Dedifferentiated amniotic fluid mesenchymal stem cell (primary cell): Measurements from ENCODE around the gene FAM229B.
"Not testable (repeated sequence)": the region's sequence is repeated elsewhere in the genome, so short reads cannot be mapped to it uniquely, and the experiment has no call there.

Experiments
- DNase-seq: peaks from one replicate; pipeline ENCODE4 v3.0.0-alpha.2; 2016; ENCODE audit errors: extremely low spot score

The FAM229B gene

GRCh38 chr6:112062966-112063365 lies 24.4 kb upstream of the FAM229B start:
- no peak for DNase-seq

- DNase-seq, result no peak
Observed at GRCh38 chr6:112065426-112065986, 21.9 kb upstream of the FAM229B start.

GRCh38 chr6:112066606-112067005 lies 20.8 kb upstream of the FAM229B start:
- DNase-seq, result no peak

GRCh38 chr6:112081569-112081968 lies 5.8 kb upstream of the FAM229B start:
- DNase-seq, result no peak

GRCh38 chr6:112085286-112086065 lies 1.9 kb upstream of the FAM229B start:
- no peak for DNase-seq

- DNase-seq, result peak; percentile 63
Observed at GRCh38 chr6:112086744-112087135, 651 bp upstream of the FAM229B start.

- peak; percentile 19 for DNase-seq
Observed at GRCh38 chr6:112087916-112088315, 525 bp downstream of the FAM229B start.

- no peak for DNase-seq
Observed at GRCh38 chr6:112096901-112097300, 9.5 kb downstream of the FAM229B start.

GRCh38 chr6:112100561-112100960 lies 13.2 kb downstream of the FAM229B start:
- DNase-seq, result no peak

GRCh38 chr6:112106026-112106425 lies 18.6 kb downstream of the FAM229B start:
- DNase-seq, result not testable (repeated sequence)

- DNase-seq, result no peak
Observed at GRCh38 chr6:112106562-112106961, 19.2 kb downstream of the FAM229B start.

GRCh38 chr6:112109262-112109661 lies 21.9 kb downstream of the FAM229B start:
- DNase-seq, result no peak

GRCh38 chr6:112113431-112113830 lies 26.0 kb downstream of the FAM229B start:
- no peak for DNase-seq

GRCh38 chr6:112113918-112114317 lies 26.5 kb downstream of the FAM229B start:
- no peak for DNase-seq

GRCh38 chr6:112114577-112115223 lies 27.3 kb downstream of the FAM229B start:
- DNase-seq, result no peak

- DNase-seq, result no peak
Observed at GRCh38 chr6:112116221-112116620, 28.8 kb downstream of the FAM229B start.

- no peak for DNase-seq
Observed at GRCh38 chr6:112117554-112117953, 30.2 kb downstream of the FAM229B start.

- no peak for DNase-seq
Observed at GRCh38 chr6:112118034-112118433, 30.6 kb downstream of the FAM229B start.

GRCh38 chr6:112122756-112123155 lies 35.4 kb downstream of the FAM229B start:
- no peak for DNase-seq

- DNase-seq, result no peak
Observed at GRCh38 chr6:112123982-112124381, 36.6 kb downstream of the FAM229B start.

- DNase-seq, result no peak
Observed at GRCh38 chr6:112128208-112128607, 40.8 kb downstream of the FAM229B start.

GRCh38 chr6:112130878-112131277 lies 43.5 kb downstream of the FAM229B start:
- DNase-seq, result no peak

- no peak for DNase-seq
Observed at GRCh38 chr6:112139052-112139451, 51.7 kb downstream of the FAM229B start.
